HepG2 (cell line): ENCODE data around the gene NDST1. TPM values are rescaled to one million over a fixed set of nuclear protein-coding genes. Genes with fewer than 3 reads are reported as not detected.

Source experiments
- ATF7 ChIP-seq, 2 experiments: fragments of 450-650 bp in 1 of 2; sonication (generic) in 1 of 2; formaldehyde crosslinking in 1 of 2; IDR thresholded peaks; 2 replicates each; pipeline versions ENCODE4 v1.4.0 to v1.6.1; 2016 to 2020; ENCODE audit warnings: antibody characterized with exemption in 1 of 2, mild to moderate bottlenecking in 1 of 2, missing genetic modification reagents in 1 of 2
- CBX5 ChIP-seq: sonication (generic); formaldehyde crosslinking; IDR thresholded peaks from 2 replicates; pipeline ENCODE4 v1.4.0; 2020; ENCODE audit warnings: missing genetic modification reagents, borderline replicate concordance
- CCAR2 ChIP-seq: fragments of 200-400 bp; formaldehyde crosslinking; optimal IDR thresholded peaks from 2 replicates; pipeline ENCODE3; 2018; ENCODE audit warnings: low read depth, mild to moderate bottlenecking, low read length, moderate library complexity
- DNMT3B ChIP-seq: conservative IDR thresholded peaks from 2 replicates; pipeline ENCODE4 v1.6.1; 2016; ENCODE audit warnings: missing biosample characterization, control low read depth
- ERF ChIP-seq: IDR thresholded peaks from 2 replicates; pipeline ENCODE4 v1.6.1; 2018; ENCODE audit warnings: missing biosample characterization, missing genetic modification reagents
- GABPB1 ChIP-seq: IDR thresholded peaks from 2 replicates; pipeline ENCODE4 v1.6.1; 2016; ENCODE audit warnings: mild to moderate bottlenecking, missing genetic modification reagents, moderate library complexity, missing compliant biosample characterization
- HBP1 ChIP-seq: IDR thresholded peaks from 2 replicates; pipeline ENCODE4 v1.6.1; 2016; ENCODE audit warnings: low read depth, control low read depth
- JUND ChIP-seq: sonication (generic); formaldehyde crosslinking; IDR thresholded peaks from 2 replicates; pipeline ENCODE4 v1.8.0; 2022; ENCODE audit warnings: mild to moderate bottlenecking, missing genetic modification reagents
- MNT ChIP-seq: fragments of 450-650 bp; IDR thresholded peaks from 2 replicates; pipeline ENCODE4 v1.6.1; 2016
- NFE2L1 ChIP-seq: sonication (generic); formaldehyde crosslinking; IDR thresholded peaks from 2 replicates; pipeline ENCODE4 v1.4.0; 2020; ENCODE audit warnings: missing genetic modification reagents, mild to moderate bottlenecking, borderline replicate concordance
- PLSCR1 ChIP-seq: sonication (generic); formaldehyde crosslinking; IDR thresholded peaks from 2 replicates; pipeline ENCODE4 v1.5.0; 2020; ENCODE audit warnings: missing genetic modification reagents, mild to moderate bottlenecking, borderline replicate concordance
- POGZ ChIP-seq: sonication (generic); formaldehyde crosslinking; IDR thresholded peaks from 2 replicates; pipeline ENCODE4 v1.4.0; 2020; ENCODE audit warnings: mild to moderate bottlenecking, missing genetic modification reagents
- RARA ChIP-seq: IDR thresholded peaks from 2 replicates; pipeline ENCODE4 v1.6.1; 2016; ENCODE audit warnings: missing genetic modification reagents, missing compliant biosample characterization
- SNAPC5 ChIP-seq: sonication (generic); formaldehyde crosslinking; IDR thresholded peaks from 2 replicates; pipeline ENCODE4 v1.8.1; 2023; ENCODE audit warnings: mild to moderate bottlenecking, missing genetic modification reagents, borderline replicate concordance
- ZFP36L1 ChIP-seq: sonication (generic); formaldehyde crosslinking; IDR thresholded peaks from 2 replicates; pipeline ENCODE4 v1.8.0; 2022; ENCODE audit warnings: mild to moderate bottlenecking, missing genetic modification reagents, moderate library complexity
- ZFX ChIP-seq: sonication (generic); formaldehyde crosslinking; IDR thresholded peaks from 2 replicates; pipeline ENCODE4 v1.4.0; 2020; ENCODE audit warnings: mild to moderate bottlenecking, low read depth, missing genetic modification reagents, moderate library complexity
- ZMYM3 ChIP-seq: sonication (generic); formaldehyde crosslinking; IDR thresholded peaks from 2 replicates; pipeline ENCODE4 v1.5.1; 2020; ENCODE audit warnings: mild to moderate bottlenecking, missing genetic modification reagents
- ZNF256 ChIP-seq: sonication (generic); formaldehyde crosslinking; conservative IDR thresholded peaks from 2 replicates; pipeline ENCODE4 v1.4.0; 2020; ENCODE audit warnings: missing genetic modification reagents
- ZNF343 ChIP-seq: sonication (generic); formaldehyde crosslinking; IDR thresholded peaks from 2 replicates; pipeline ENCODE4 v1.4.0; 2020; ENCODE audit warnings: mild to moderate bottlenecking, missing genetic modification reagents
- ZNF547 ChIP-seq: sonication (generic); formaldehyde crosslinking; IDR thresholded peaks from 2 replicates; pipeline ENCODE4 v1.5.1; 2020; ENCODE audit warnings: mild to moderate bottlenecking, missing genetic modification reagents
- ZNF597 ChIP-seq: sonication (generic); formaldehyde crosslinking; IDR thresholded peaks from 2 replicates; pipeline ENCODE4 v1.5.0; 2020; ENCODE audit warnings: missing genetic modification reagents
- ZNF652 ChIP-seq: IDR thresholded peaks from 2 replicates; pipeline ENCODE4 v1.6.1; 2016; ENCODE audit warnings: low read depth, borderline replicate concordance
- ZNF800 ChIP-seq: sonication (generic); formaldehyde crosslinking; IDR thresholded peaks from 2 replicates; pipeline ENCODE4 v1.4.0; 2020; ENCODE audit warnings: missing genetic modification reagents
- polyA plus RNA-seq, 8 experiments: library from polyadenylated mRNA; depleted of rRNA in 3 of 8; stranded (reverse) in 7 of 8; unstranded in 1 of 8; fragments of >200 nt; fragmentation: Illumina TruSeq in 4 of 8; extraction: Trizol in 4 of 8; gene quantifications; 2 replicates each; pipeline versions ENCODE4 v1.2.1 to v1.2.3, GENCODE V29; 2011 to 2016; ENCODE audit warnings: low read depth in 4 of 8, missing spikeins in 1 of 8, mixed read lengths in 1 of 8; ENCODE audit not compliant: insufficient read depth in 1 of 8
- total RNA-seq, 5 experiments: library from RNA; depleted of rRNA; stranded (reverse); fragments of >200 nt; fragmentation: Illumina TruSeq; extraction: Trizol; gene quantifications; 2 replicates each; pipeline ENCODE4 v1.2.3, GENCODE V29; 2016; ENCODE audit warnings: low read depth in 1 of 5

Gene NDST1
- total and polyA plus RNA-seq, 2 of the 13 experiments (the other 11 are each of a cell fraction or from before 2014, with no cell fraction given) = 23.8 to 26.2 TPM

- peak; percentile 62; the same call in 1 of the 2 replicates for TF ChIP-seq ZNF800
- peak; percentile 97 for TF ChIP-seq ZFX (CRISPR knock-in tag)
- peak; percentile 63; the same call in 1 of the 2 replicates for TF ChIP-seq ZFP36L1
- peak; percentile 87 for TF ChIP-seq GABPB1 (CRISPR knock-in tag)
- TF ChIP-seq PLSCR1 (CRISPR knock-in tag) = no peak; the same call in 1 of the 2 replicates
- no peak for TF ChIP-seq NFE2L1 (CRISPR knock-in tag)
- TF ChIP-seq POGZ (CRISPR knock-in tag) = peak; percentile 96
- peak; percentile 98 for TF ChIP-seq ERF (CRISPR knock-in tag)
- peak; percentile 89 for TF ChIP-seq ZNF547
- TF ChIP-seq RARA (CRISPR knock-in tag) = peak; percentile 98
- TF ChIP-seq JUND (CRISPR knock-in tag) = peak; percentile 96
- peak; percentile 74 for TF ChIP-seq MNT
- TF ChIP-seq CBX5 (CRISPR knock-in tag) = peak; percentile 94
- no peak for TF ChIP-seq ZNF343 (CRISPR knock-in tag)
- TF ChIP-seq ZMYM3 = peak; percentile 98
- TF ChIP-seq ATF7 (IDR thresholded peaks at IDR 0.05) = peak; percentile 61
- TF ChIP-seq ATF7 (CRISPR knock-in tag; IDR thresholded peaks at IDR 0.05) = peak; percentile 97
- TF ChIP-seq ZNF597 (CRISPR knock-in tag) = peak; percentile 81; the same call in 1 of the 2 replicates
- TF ChIP-seq SNAPC5 = no peak; the same call in 1 of the 2 replicates
- TF ChIP-seq ZNF652 (CRISPR knock-in tag) = peak; percentile 72; the same call in 1 of the 2 replicates
- TF ChIP-seq DNMT3B (CRISPR knock-in tag) = peak; percentile 82; the same call in 1 of the 2 replicates
- TF ChIP-seq ZNF256 (CRISPR knock-in tag) = 0 out of 2 replicates have a peak, but pooled peaks have one; percentile 70
- TF ChIP-seq HBP1 (CRISPR knock-in tag) = peak; percentile 80; the same call in 1 of the 2 replicates
- TF ChIP-seq CCAR2 = peak; percentile 64
Measured at GRCh38 chr5:150542933-150543445, 35.1 kb downstream of the NDST1 start (continued).
